Colonic mucosa (tissue), 4 donors: ENCODE results near the gene MAGI2. TPM values are rescaled to one million over a fixed set of nuclear protein-coding genes. Genes with fewer than 3 reads are reported as not detected.

Experiments
- DNase-seq: peaks from one replicate; pipeline ENCODE4 v3.0.0-alpha.2; 2020
- H3K27ac ChIP-seq: fragments of 200-600 bp; one replicate; pipeline ENCODE4 v1.8.0; 2021
- H3K27me3 ChIP-seq: fragments of 200-600 bp; one replicate; pipeline ENCODE4 v1.8.0; 2021
- H3K36me3 ChIP-seq: fragments of 200-600 bp; one replicate; pipeline ENCODE4 v1.8.0; 2021
- H3K4me1 ChIP-seq: fragments of 200-600 bp; one replicate; pipeline ENCODE4 v1.8.0; 2021; ENCODE audit warnings: mild to moderate bottlenecking
- H3K4me3 ChIP-seq: fragments of 200-600 bp; one replicate; pipeline ENCODE4 v1.8.0; 2021
- H3K9ac ChIP-seq, 2 donors: one replicate each; pipeline ENCODE4 v1.7.0; 2013; ENCODE audit warnings: control low read depth in 2 of 2, low read depth in 2 of 2, low read length in 2 of 2
- H3K9me3 ChIP-seq: fragments of 200-600 bp; one replicate; pipeline ENCODE4 v1.8.0; 2021
- CTCF ChIP-seq: fragments of 200-600 bp; IDR thresholded peaks from one replicate; pipeline ENCODE4 v1.8.0; 2022; ENCODE audit warnings: antibody characterized with exemption, mild to moderate bottlenecking
- intact Hi-C: fragments of 100-400 bp; cut with DNase I; formaldehyde crosslinking; loops from one replicate; pipeline ENCODE4 v1.14.1; 2022
- total RNA-seq, 2 donors: library from RNA; stranded (reverse); fragmentation: NEBNext Ultra II Directional in 1 of 2; extraction: Animal tissue kit (Norgen Biotek cat#: 25700) in 1 of 2; gene quantifications; one replicate each; pipeline ENCODE4 v1.2.1, GENCODE V29; 2021
- donor health status: healthy.
- donor health status: DM: no; HTN: no; CAD: no.
- donor health status: DM: no; HTN: no; CAD: no.

MAGI2 gene
- total RNA-seq, 2 donors from 2014 or later: 1.1 to 2.4 TPM

- no peak for TF ChIP-seq CTCF
- intact Hi-C loops: no loop called here
- no peaks in the 10 kb centered on the region for H3K36me3 ChIP-seq
- H3K4me3 ChIP-seq: no peak overlapping the region
- DNase-seq: no peak
- no peaks in the 10 kb centered on the region for H3K4me1 ChIP-seq
- H3K27ac ChIP-seq: no peak overlapping the region
- H3K9me3 ChIP-seq: no peaks in the 10 kb centered on the region
- no peaks in the 10 kb centered on the region for H3K27me3 ChIP-seq
- H3K9ac ChIP-seq: no peak overlapping the region
Measured at GRCh38 chr7:79353720-79354468, 99.6 kb downstream of the MAGI2 start.

- no peak for TF ChIP-seq CTCF
- no peak overlapping the region for H3K4me3 ChIP-seq
- H3K27me3 ChIP-seq: no peaks in the 10 kb centered on the region
- no peaks in the 10 kb centered on the region for H3K9me3 ChIP-seq
- no peaks in the 10 kb centered on the region for H3K36me3 ChIP-seq
- no peaks in the 10 kb centered on the region for H3K4me1 ChIP-seq
- DNase-seq: no peak
- H3K27ac ChIP-seq: no peak overlapping the region
- no peak overlapping the region for H3K9ac ChIP-seq
- intact Hi-C loops: no loop called here
Measured at GRCh38 chr7:79352323-79352722, 101.1 kb downstream of the MAGI2 start.

- no peak overlapping the region for H3K27ac ChIP-seq
- H3K9ac ChIP-seq: no peak overlapping the region
- TF ChIP-seq CTCF: no peak
- no peaks in the 10 kb centered on the region for H3K36me3 ChIP-seq
- no peaks in the 10 kb centered on the region for H3K4me1 ChIP-seq
- H3K4me3 ChIP-seq: no peak overlapping the region
- H3K9me3 ChIP-seq: no peaks in the 10 kb centered on the region
- no peak for DNase-seq
- intact Hi-C loops: no loop called here
- no peaks in the 10 kb centered on the region for H3K27me3 ChIP-seq
Measured at GRCh38 chr7:79347351-79347750, 106.1 kb downstream of the MAGI2 start.

GRCh38 chr7:79341902-79342301 is 111.6 kb downstream of the MAGI2 start:
- Histone ChIP-seq H3K36me3 (no peaks in the 10 kb centered on the region), H3K27me3 (no peaks in the 10 kb centered on the region), H3K4me3 (no peak overlapping the region), H3K4me1 (no peaks in the 10 kb centered on the region), H3K9me3 (no peaks in the 10 kb centered on the region), H3K27ac (no peak overlapping the region), H3K9ac (no peak overlapping the region)
- intact Hi-C loops: no loop called here
- no peak for TF ChIP-seq CTCF
- DNase-seq: no peak

- H3K36me3 ChIP-seq: no peaks in the 10 kb centered on the region
- no peak overlapping the region for H3K27ac ChIP-seq
- H3K9ac ChIP-seq: no peak overlapping the region
- H3K27me3 ChIP-seq: no peaks in the 10 kb centered on the region
- H3K9me3 ChIP-seq: no peaks in the 10 kb centered on the region
- H3K4me1 ChIP-seq: no peaks in the 10 kb centered on the region
- no peak overlapping the region for H3K4me3 ChIP-seq
- intact Hi-C loops: no loop called here
- TF ChIP-seq CTCF: no peak
- DNase-seq: no peak
Measured at GRCh38 chr7:79340212-79340611, 113.3 kb downstream of the MAGI2 start.
